K562 (cell line): ENCODE measurements around the gene MPDU1. TPM values are rescaled to one million over a fixed set of nuclear protein-coding genes. Genes with fewer than 3 reads are reported as not detected.

ENCODE experiments used
- ATAC-seq: fragments of 200-7000 bp; cut with Tn5 transposase; 3 replicates; pipeline ENCODE4 v1.9.1; 2020; ENCODE audit warnings: moderate library complexity
- BruUV-seq: library from RNA; stranded (reverse); fragments of 400-500 nt; replicated peaks from 2 replicates; lab custom pipeline; 2021; lab: Mats Ljungman, UMichigan
- CTCF ChIA-PET: fragments of 300-600 bp; formaldehyde crosslinking; extraction: SDS; loops from one replicate; lab custom pipeline; 2021; ENCODE audit warnings: low intra/inter-chr PET ratio; lab: Yijun Ruan, JAX
- POLR2A ChIA-PET: fragments of 300-600, 350-650 bp; sonication (Branson Sonifier 250); formaldehyde crosslinking; extraction: SDS; loops from one replicate; lab custom pipeline; 2021; ENCODE audit warnings: antibody characterized with exemption, inconsistent platforms; lab: Yijun Ruan, JAX
- DNase-seq, 4 experiments: peaks; one replicate each; pipeline versions ENCODE4 v3.0.0 to v3.0.0-alpha.2; 2011 to 2018; ENCODE audit warnings: low spot score in 3 of 4, mixed read lengths in 3 of 4; ENCODE audit errors: extremely low read depth in 1 of 4
- FAIRE-seq: peaks from 2 replicates; lab custom pipeline; 2011; peaks lifted over from hg19 to GRCh38; lab: Jason Lieb, UNC
- H2AFZ ChIP-seq: 2 replicates; pipeline ENCODE4 v1.6.0; 2011; ENCODE audit warnings: low read depth, low read length, control low read depth, inconsistent platforms
- H3K27ac ChIP-seq: fragments of 200-600 bp; 3 replicates; pipeline ENCODE4 v1.8.0; 2011; ENCODE audit warnings: low read depth, mild to moderate bottlenecking, control low read depth, inconsistent platforms, low read length, moderate library complexity, mixed read lengths; ENCODE audit errors: extremely low read depth
- H3K27me3 ChIP-seq, 2 experiments: fragments of 300-600 bp in 1 of 2; 2 replicates in 1 of 2; 3 replicates in 1 of 2; pipeline versions ENCODE4 v1.6.0 to v1.8.0; 2011; ENCODE audit warnings: inconsistent platforms in 2 of 2, low read length in 2 of 2, mild to moderate bottlenecking in 1 of 2, mixed read lengths in 1 of 2, moderate library complexity in 1 of 2; ENCODE audit not compliant: control insufficient read depth in 2 of 2, insufficient read depth in 2 of 2
- H3K36me3 ChIP-seq: fragments of 300-600 bp; 3 replicates; pipeline ENCODE4 v1.8.0; 2011; ENCODE audit warnings: mild to moderate bottlenecking, low read length, inconsistent platforms; ENCODE audit not compliant: control insufficient read depth, insufficient read depth
- H3K4me1 ChIP-seq, 2 experiments: fragments of 200-600 bp in 1 of 2; replicated peaks in 1 of 2; 2 replicates in 1 of 2; 3 replicates in 1 of 2; pipeline versions ENCODE4 v1.5.1 to v1.8.0; 2011; ENCODE audit warnings: inconsistent platforms in 2 of 2, low read length in 2 of 2, mild to moderate bottlenecking in 1 of 2, mixed read lengths in 1 of 2, moderate library complexity in 1 of 2; ENCODE audit not compliant: control insufficient read depth in 2 of 2, insufficient read depth in 2 of 2
- H3K4me2 ChIP-seq: 2 replicates; pipeline ENCODE4 v1.6.1; 2011; ENCODE audit warnings: low read length, control low read depth, inconsistent platforms, mixed read lengths; ENCODE audit not compliant: insufficient read depth
- H3K4me3 ChIP-seq: fragments of 200-600 bp; sonication (generic), shearing (Covaris generic); 2 replicates; pipeline ENCODE4 v1.5.1; 2016; ENCODE audit warnings: control low read depth, inconsistent platforms
- H3K79me2 ChIP-seq: fragments of 200-600 bp; 3 replicates; pipeline ENCODE4 v1.8.0; 2011; ENCODE audit warnings: low read length, inconsistent platforms; ENCODE audit not compliant: control insufficient read depth, insufficient read depth
- H3K9ac ChIP-seq, 2 experiments: 2 replicates each; pipeline versions ENCODE4 v1.6.0 to v1.6.1; 2011; ENCODE audit warnings: low read depth in 2 of 2, low read length in 2 of 2, control low read depth in 1 of 2, inconsistent platforms in 1 of 2, mild to moderate bottlenecking in 1 of 2, mixed read lengths in 1 of 2; ENCODE audit not compliant: insufficient read depth in 1 of 2
- H3K9me1 ChIP-seq: one replicate; pipeline ENCODE4 v1.6.0; 2011; ENCODE audit warnings: inconsistent platforms, mild to moderate bottlenecking, low read length, moderate library complexity; ENCODE audit not compliant: control insufficient read depth, insufficient read depth
- H3K9me3 ChIP-seq: replicated peaks from 2 replicates; pipeline ENCODE4 v1.5.1; 2011; ENCODE audit warnings: low read depth, low read length, inconsistent platforms; ENCODE audit not compliant: control insufficient read depth, insufficient read depth
- H4K20me1 ChIP-seq: replicated peaks from 2 replicates; pipeline ENCODE4 v1.6.1; 2011; ENCODE audit warnings: low read length, inconsistent platforms, mixed read lengths; ENCODE audit not compliant: control insufficient read depth, insufficient read depth
- CBFA2T3 ChIP-seq: fragments of 450-650 bp; IDR thresholded peaks from 2 replicates; pipeline ENCODE4 v1.6.1; 2017
- JUNB ChIP-seq: fragments of 450-650 bp; formaldehyde crosslinking; conservative IDR thresholded peaks from 2 replicates; pipeline ENCODE4 v1.4.0; 2020; ENCODE audit warnings: mild to moderate bottlenecking
- MAFF ChIP-seq: IDR thresholded peaks from 2 replicates; pipeline ENCODE4 v1.6.1; 2012; ENCODE audit warnings: low read length, improper control_type of control experiment
- POLR2G ChIP-seq: fragments of 200-400 bp; formaldehyde crosslinking; IDR thresholded peaks from 2 replicates; pipeline ENCODE4 v1.6.1; 2017; ENCODE audit warnings: low read depth, mild to moderate bottlenecking, antibody characterized with exemption, low read length, moderate library complexity
- SIRT6 ChIP-seq: IDR thresholded peaks from one replicate; pipeline ENCODE4 v1.6.1; 2012; ENCODE audit warnings: low read depth, mild to moderate bottlenecking, control low read depth, inconsistent platforms, low read length, moderate library complexity
- WGBS: fragments of 100-300 bp; shearing (Covaris generic); methylation state at CpG from one replicate; pipeline ENCODE4 v1.1.6; 2016; ENCODE audit warnings: low coverage, mixed read lengths; ENCODE audit not compliant: insufficient coverage; ENCODE audit errors: missing lambda C conversion rate; 5-methylcytosine and 5-hydroxymethylcytosine counted together
- in situ Hi-C: fragments of 300-500 bp; cut with MboI; formaldehyde crosslinking; loops from 4 replicates; pipeline ENCODE4 v1.15.0; 2018; ENCODE audit warnings: inconsistent platforms, mixed read lengths
- intact Hi-C: fragments of 100-400 bp; cut with micrococcal nuclease; formaldehyde crosslinking; loops from 2 replicates; pipeline ENCODE4 v1.14.2; 2022
- polyA plus RNA-seq, 8 experiments: library from polyadenylated mRNA; depleted of rRNA in 4 of 8; stranded (reverse) in 5 of 8; unstranded in 3 of 8; fragments of >200 nt; fragmentation: Nextera tagmentation in 2 of 8; fragmentation: Illumina TruSeq in 1 of 8; extraction: Ambion mirVana in 2 of 8; extraction: Trizol in 1 of 8; gene quantifications; 2 replicates each; pipeline versions ENCODE4 v1.2.1 to v1.2.3, GENCODE V29; 2011 to 2014; ENCODE audit warnings: inconsistent platforms in 1 of 8, missing spikeins in 1 of 8
- total RNA-seq, 7 experiments: library from RNA; depleted of rRNA in 6 of 7; stranded (reverse); fragments of >200 nt in 6 of 7; fragmentation: Illumina TruSeq in 2 of 7; extraction: Trizol in 2 of 7; gene quantifications; 2 replicates each; pipeline versions ENCODE4 v1.2.1 to v1.2.3, GENCODE V29; 2011 to 2021; ENCODE audit warnings: low replicate concordance in 1 of 7
- TF ChIP-seq, protein P1 (sequence below): sonication (generic); formaldehyde crosslinking; IDR thresholded peaks from 2 replicates; pipeline ENCODE4 v1.9.0; 2022; ENCODE audit warnings: mild to moderate bottlenecking, missing genetic modification reagents
- TF ChIP-seq, protein P2 (sequence below), 2 experiments: IDR thresholded peaks in 1 of 2; conservative IDR thresholded peaks in 1 of 2; 2 replicates each; pipeline ENCODE4 v1.6.1; 2016; ENCODE audit warnings: low read depth in 2 of 2, mild to moderate bottlenecking in 1 of 2, missing compliant biosample characterization in 1 of 2, missing genetic modification characterization in 1 of 2, moderate library complexity in 1 of 2
- TF ChIP-seq, protein P3 (sequence below): fragments of 450-650 bp; IDR thresholded peaks from 2 replicates; pipeline ENCODE4 v1.6.1; 2017; ENCODE audit warnings: mild to moderate bottlenecking, moderate library complexity

The MPDU1 gene
- total and polyA plus RNA-seq, 9 of the 15 experiments (the other 6 are each of a cell fraction or from before 2014, with no cell fraction given) = 4.9 to 179 (median 77.1) TPM

DNA sequence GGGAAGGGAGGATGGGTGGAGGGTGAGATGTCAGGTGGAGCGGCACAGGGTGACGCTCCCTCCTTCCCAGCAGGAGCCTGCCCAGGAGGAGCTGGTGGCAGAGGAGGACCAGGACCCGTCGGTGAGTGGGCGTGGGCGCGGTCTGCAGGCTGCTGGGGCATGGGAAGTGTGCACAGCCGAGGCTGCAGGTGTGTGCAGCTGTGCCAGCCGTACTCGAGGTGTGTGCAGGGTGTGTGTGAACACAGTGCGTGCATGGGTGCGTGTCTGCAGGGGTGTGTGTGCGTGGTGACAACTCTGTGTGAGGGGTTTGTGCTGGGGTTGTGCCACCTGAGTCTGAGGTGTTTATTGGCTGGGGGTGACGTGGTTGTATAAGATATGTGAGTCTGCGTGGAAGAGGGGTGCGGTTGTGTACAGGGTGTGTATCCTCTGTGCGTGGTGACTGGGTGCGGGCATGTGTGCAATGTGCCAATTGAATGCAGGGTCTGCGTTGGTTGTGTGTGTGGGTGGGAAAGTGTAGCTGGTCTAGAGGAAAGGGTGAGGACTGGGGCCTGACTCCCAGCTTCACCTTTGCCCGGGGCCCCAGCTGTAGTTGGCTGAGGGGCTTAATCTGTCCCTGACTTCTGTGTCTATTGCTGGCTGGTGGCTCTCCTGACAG, 34.1 kb upstream of the MPDU1 start:
- intact Hi-C loops (no loop called here), in situ Hi-C loops (loop anchor here (10.0 to 25.0 kb wide), 2 partner anchors 195 to 512 kb away; partner anchors contain the start of genes KCTD11, SLC16A11, SLC16A13 and TMEM95)
- Histone ChIP-seq H3K9ac (peak overlapping the region in 1 of 2 experiments; percentile 88; a peak in 2 of 4 replicates), H3K36me3 (no peaks in the 10 kb centered on the region), H3K79me2 (no peaks in the 10 kb centered on the region), H3K9me3 (no peaks in the 10 kb centered on the region), H3K4me3 (no peak overlapping the region; the same call in 1 of the 2 replicates), H2AFZ (peak overlapping the region; percentile 73; the same call in 1 of the 2 replicates), H4K20me1 (no peaks in the 10 kb centered on the region), H3K27ac (no peak overlapping the region), H3K27me3 (no peaks in the 10 kb centered on the region), H3K4me2 (no peak overlapping the region), H3K9me1 (no peaks in the 10 kb centered on the region), H3K4me1 (peaks cover 8 to 25% of the 10 kb centered on the region in 2 experiments; a peak in 4 of 5 replicates)
- ChIA-PET POLR2A (interaction anchor here (0.6 kb wide), 1 partner anchor 8 kb away, joined by 5 read pairs; no protein-coding TSS in a partner anchor), CTCF (interaction anchor here (0.5 kb wide), 1 partner anchor 79 kb away, joined by 4 read pairs; no protein-coding TSS in a partner anchor)
- ATAC-seq = no peak; the same call in 2 of the 3 replicates
- no peak for FAIRE-seq
- DNase-seq = no peak
- TF ChIP-seq SIRT6 (no peak), CBFA2T3 (0 out of 2 replicates have a peak, but pooled peaks have one; percentile 22), POLR2G (no peak)
- 69% methylated on average over 11 of the region's 20 CpGs for WGBS
- no TSS peak for BruUV-seq

DNA sequence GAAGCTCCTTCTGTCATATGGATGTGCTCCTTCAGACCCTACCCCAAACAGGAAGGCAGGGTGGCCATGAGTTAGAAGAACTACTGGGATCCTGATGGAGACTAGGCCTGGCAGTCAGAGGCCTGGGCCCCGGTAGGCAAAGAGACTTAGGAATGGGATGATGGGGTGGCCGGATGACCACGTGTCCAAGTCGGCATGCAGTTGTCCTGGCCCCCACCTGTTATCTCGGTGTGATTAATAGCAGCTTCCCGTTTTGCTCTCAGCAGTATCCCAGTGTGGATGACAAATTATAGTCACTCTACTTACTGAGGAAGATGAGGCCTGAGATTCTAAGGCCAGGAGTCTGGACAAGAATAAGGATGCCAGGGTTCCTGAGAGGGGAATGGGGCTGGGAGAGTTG, 33.3 kb upstream of the MPDU1 start:
- in situ Hi-C loops (loop anchor here (10.0 to 25.0 kb wide), 2 partner anchors 196 to 513 kb away; partner anchors contain the start of genes KCTD11, SLC16A11, SLC16A13 and TMEM95), intact Hi-C loops (no loop called here)
- Histone ChIP-seq H3K9me3 (no peaks in the 10 kb centered on the region), H3K4me2 (no peak overlapping the region), H3K36me3 (no peaks in the 10 kb centered on the region), H3K27ac (no peak overlapping the region), H3K27me3 (no peaks in the 10 kb centered on the region), H4K20me1 (no peaks in the 10 kb centered on the region), H2AFZ (no peak overlapping the region), H3K9ac (no peak overlapping the region), H3K79me2 (no peaks in the 10 kb centered on the region), H3K4me1 (peaks cover 8 to 25% of the 10 kb centered on the region in 2 experiments; a peak in 4 of 5 replicates), H3K4me3 (no peak overlapping the region), H3K9me1 (no peaks in the 10 kb centered on the region)
- ChIA-PET CTCF (no interaction called here), POLR2A (interaction anchor here (0.6 to 0.7 kb wide), 3 partner anchors 9 to 37 kb away, joined by 3 to 5 read pairs (median 3); no protein-coding TSS in a partner anchor)
- WGBS = 10% methylated on average over 6 of the region's 6 CpGs
- no peak for DNase-seq
- no peak for FAIRE-seq
- BruUV-seq = no TSS peak
- no peak for ATAC-seq
- TF ChIP-seq MAFF (no peak), JUNB (CRISPR knock-in tag) (no peak)
- TF ChIP-seq, protein P1, sequence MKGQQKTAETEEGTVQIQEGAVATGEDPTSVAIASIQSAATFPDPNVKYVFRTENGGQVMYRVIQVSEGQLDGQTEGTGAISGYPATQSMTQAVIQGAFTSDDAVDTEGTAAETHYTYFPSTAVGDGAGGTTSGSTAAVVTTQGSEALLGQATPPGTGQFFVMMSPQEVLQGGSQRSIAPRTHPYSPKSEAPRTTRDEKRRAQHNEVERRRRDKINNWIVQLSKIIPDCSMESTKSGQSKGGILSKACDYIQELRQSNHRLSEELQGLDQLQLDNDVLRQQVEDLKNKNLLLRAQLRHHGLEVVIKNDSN (CRISPR knock-in tag) = 0 out of 2 replicates have a peak, but pooled peaks have one; percentile 35
- TF ChIP-seq, protein P2, sequence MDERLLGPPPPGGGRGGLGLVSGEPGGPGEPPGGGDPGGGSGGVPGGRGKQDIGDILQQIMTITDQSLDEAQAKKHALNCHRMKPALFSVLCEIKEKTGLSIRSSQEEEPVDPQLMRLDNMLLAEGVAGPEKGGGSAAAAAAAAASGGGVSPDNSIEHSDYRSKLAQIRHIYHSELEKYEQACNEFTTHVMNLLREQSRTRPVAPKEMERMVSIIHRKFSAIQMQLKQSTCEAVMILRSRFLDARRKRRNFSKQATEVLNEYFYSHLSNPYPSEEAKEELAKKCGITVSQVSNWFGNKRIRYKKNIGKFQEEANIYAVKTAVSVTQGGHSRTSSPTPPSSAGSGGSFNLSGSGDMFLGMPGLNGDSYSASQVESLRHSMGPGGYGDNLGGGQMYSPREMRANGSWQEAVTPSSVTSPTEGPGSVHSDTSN (CRISPR knock-in tag; IDR thresholded peaks at IDR 0.05; ENCODE audit: low read depth) = no peak
- TF ChIP-seq, protein P2 (tag; conservative IDR thresholded peaks at IDR 0.05; ENCODE audit: low read depth) = 0 out of 2 replicates have a peak, but pooled peaks have one; percentile 35
- TF ChIP-seq, protein P3, sequence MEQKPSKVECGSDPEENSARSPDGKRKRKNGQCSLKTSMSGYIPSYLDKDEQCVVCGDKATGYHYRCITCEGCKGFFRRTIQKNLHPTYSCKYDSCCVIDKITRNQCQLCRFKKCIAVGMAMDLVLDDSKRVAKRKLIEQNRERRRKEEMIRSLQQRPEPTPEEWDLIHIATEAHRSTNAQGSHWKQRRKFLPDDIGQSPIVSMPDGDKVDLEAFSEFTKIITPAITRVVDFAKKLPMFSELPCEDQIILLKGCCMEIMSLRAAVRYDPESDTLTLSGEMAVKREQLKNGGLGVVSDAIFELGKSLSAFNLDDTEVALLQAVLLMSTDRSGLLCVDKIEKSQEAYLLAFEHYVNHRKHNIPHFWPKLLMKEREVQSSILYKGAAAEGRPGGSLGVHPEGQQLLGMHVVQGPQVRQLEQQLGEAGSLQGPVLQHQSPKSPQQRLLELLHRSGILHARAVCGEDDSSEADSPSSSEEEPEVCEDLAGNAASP = no peak
